Endothelial cell (in vitro differentiated cells): Measurements from ENCODE around the gene LSS. TPM values are rescaled to one million over a fixed set of nuclear protein-coding genes. Genes with fewer than 3 reads are reported as not detected.

Experiments
- DNase-seq: peaks from one replicate; pipeline ENCODE4 v3.0.0; 2021; ENCODE audit warnings: low spot score
- H3K27ac Mint-ChIP-seq: one replicate; pipeline ENCODE4 v1.8.0; 2021; ENCODE audit warnings: mixed read lengths, inconsistent platforms; ENCODE audit not compliant: unreplicated experiment
- H3K27me3 Mint-ChIP-seq: one replicate; pipeline ENCODE4 v1.8.0; 2021; ENCODE audit warnings: mild to moderate bottlenecking, moderate library complexity, mixed read lengths, inconsistent platforms; ENCODE audit not compliant: unreplicated experiment
- H3K36me3 Mint-ChIP-seq: one replicate; pipeline ENCODE4 v1.8.0; 2021; ENCODE audit warnings: mild to moderate bottlenecking, low read depth, mixed read lengths, inconsistent platforms; ENCODE audit not compliant: unreplicated experiment
- H3K4me1 Mint-ChIP-seq: one replicate; pipeline ENCODE4 v1.8.0; 2021; ENCODE audit warnings: mild to moderate bottlenecking, mixed read lengths, inconsistent platforms; ENCODE audit not compliant: unreplicated experiment
- H3K4me3 Mint-ChIP-seq: one replicate; pipeline ENCODE4 v1.8.0; 2021; ENCODE audit warnings: mild to moderate bottlenecking, mixed read lengths, inconsistent platforms; ENCODE audit not compliant: unreplicated experiment
- H3K9me3 Mint-ChIP-seq: one replicate; pipeline ENCODE4 v1.8.0; 2021; ENCODE audit warnings: mixed read lengths, inconsistent platforms; ENCODE audit not compliant: unreplicated experiment
- total RNA-seq: library from RNA; stranded (reverse); fragmentation: NEBNext Ultra II Directional; extraction: Animal tissue kit (Norgen Biotek cat#: 25700); gene quantifications from one replicate; pipeline ENCODE4 v1.2.1, GENCODE V29; 2021; ENCODE audit not compliant: unreplicated experiment
- TF ChIP-seq, protein P1 (sequence below): fragments of 200-600 bp; sonication (generic); IDR thresholded peaks from one replicate; pipeline ENCODE4 v1.5.0; 2021; ENCODE audit warnings: antibody characterized with exemption; ENCODE audit not compliant: unreplicated experiment

The LSS gene
- total RNA-seq, 1 donor from 2014 or later: 157 TPM

- Mint-ChIP-seq H3K27ac (no peak overlapping the region), H3K36me3 (peaks cover 39% of the 10 kb centered on the region)
Observed at GRCh38 chr21:46222436-46223116, 6.0 kb downstream of the LSS start.

GRCh38 chr21:46221664-46222435 is 6.7 kb downstream of the LSS start:
- no peak overlapping the region for H3K27ac Mint-ChIP-seq
- H3K27me3 Mint-ChIP-seq: no peaks in the 10 kb centered on the region
- H3K9me3 Mint-ChIP-seq: no peaks in the 10 kb centered on the region
- no peak for DNase-seq
- TF ChIP-seq, protein P1, sequence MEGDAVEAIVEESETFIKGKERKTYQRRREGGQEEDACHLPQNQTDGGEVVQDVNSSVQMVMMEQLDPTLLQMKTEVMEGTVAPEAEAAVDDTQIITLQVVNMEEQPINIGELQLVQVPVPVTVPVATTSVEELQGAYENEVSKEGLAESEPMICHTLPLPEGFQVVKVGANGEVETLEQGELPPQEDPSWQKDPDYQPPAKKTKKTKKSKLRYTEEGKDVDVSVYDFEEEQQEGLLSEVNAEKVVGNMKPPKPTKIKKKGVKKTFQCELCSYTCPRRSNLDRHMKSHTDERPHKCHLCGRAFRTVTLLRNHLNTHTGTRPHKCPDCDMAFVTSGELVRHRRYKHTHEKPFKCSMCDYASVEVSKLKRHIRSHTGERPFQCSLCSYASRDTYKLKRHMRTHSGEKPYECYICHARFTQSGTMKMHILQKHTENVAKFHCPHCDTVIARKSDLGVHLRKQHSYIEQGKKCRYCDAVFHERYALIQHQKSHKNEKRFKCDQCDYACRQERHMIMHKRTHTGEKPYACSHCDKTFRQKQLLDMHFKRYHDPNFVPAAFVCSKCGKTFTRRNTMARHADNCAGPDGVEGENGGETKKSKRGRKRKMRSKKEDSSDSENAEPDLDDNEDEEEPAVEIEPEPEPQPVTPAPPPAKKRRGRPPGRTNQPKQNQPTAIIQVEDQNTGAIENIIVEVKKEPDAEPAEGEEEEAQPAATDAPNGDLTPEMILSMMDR: no peak
- H3K4me3 Mint-ChIP-seq: no peak overlapping the region
- H3K4me1 Mint-ChIP-seq: peaks cover 17% of the 10 kb centered on the region
- H3K36me3 Mint-ChIP-seq: peaks cover 39% of the 10 kb centered on the region

More at GRCh38 chr21:46222436-46223116, 6.0 kb downstream of the LSS start:
- Mint-ChIP-seq H3K9me3 (no peaks in the 10 kb centered on the region), H3K27me3 (no peaks in the 10 kb centered on the region), H3K4me3 (no peak overlapping the region), H3K4me1 (peaks cover 24% of the 10 kb centered on the region)
- TF ChIP-seq, protein P1: no peak
- no peak for DNase-seq

GRCh38 chr21:46220847-46221246 is 7.7 kb downstream of the LSS start:
- peak overlapping the region; percentile 42 for H3K4me3 Mint-ChIP-seq
- H3K4me1 Mint-ChIP-seq: peaks cover 8% of the 10 kb centered on the region
- peaks cover 36% of the 10 kb centered on the region for H3K36me3 Mint-ChIP-seq
- no peak for DNase-seq
- H3K27me3 Mint-ChIP-seq: no peaks in the 10 kb centered on the region
- TF ChIP-seq, protein P1: no peak
- H3K27ac Mint-ChIP-seq: no peak overlapping the region
- H3K9me3 Mint-ChIP-seq: no peaks in the 10 kb centered on the region

GRCh38 chr21:46220275-46220810 is 8.2 kb downstream of the LSS start:
- TF ChIP-seq, protein P1: no peak
- no peaks in the 10 kb centered on the region for H3K27me3 Mint-ChIP-seq
- H3K36me3 Mint-ChIP-seq: peaks cover 32% of the 10 kb centered on the region
- no peak for DNase-seq
- no peaks in the 10 kb centered on the region for H3K9me3 Mint-ChIP-seq
- peak overlapping the region; percentile 47 for H3K4me3 Mint-ChIP-seq
- no peak overlapping the region for H3K27ac Mint-ChIP-seq
- H3K4me1 Mint-ChIP-seq: peaks cover 4% of the 10 kb centered on the region
